MCF 10A (cell line): ENCODE data around the gene VCPKMT. TPM values are rescaled to one million over a fixed set of nuclear protein-coding genes. Genes with fewer than 3 reads are reported as not detected.
A peak's percentile ranks its signal among the peaks of the same experiment; 100 is the strongest.

Experiments used
- BruUV-seq: library from RNA; stranded (reverse); fragments of 400-500 nt; replicated peaks from 2 replicates; lab custom pipeline; 2021; lab: Mats Ljungman, UMichigan
- CTCF ChIA-PET: fragments of 300-600 bp; sonication (Branson Sonifier 250); formaldehyde crosslinking; extraction: SDS; loops from one replicate; lab custom pipeline; 2021; ENCODE audit warnings: antibody characterized with exemption, inconsistent platforms; lab: Yijun Ruan, JAX
- POLR2A ChIA-PET: fragments of 300-600, 350-650 bp; sonication (Branson Sonifier 250); formaldehyde crosslinking; extraction: SDS; loops from one replicate; lab custom pipeline; 2020; ENCODE audit warnings: antibody characterized with exemption, inconsistent platforms; lab: Yijun Ruan, JAX
- DNase-seq: peaks from one replicate; pipeline ENCODE4 v3.0.0-alpha.2; 2018; ENCODE audit not compliant: unreplicated experiment
- H3K27ac Mint-ChIP-seq: one replicate; pipeline ENCODE4 v1.8.0; 2022; ENCODE audit warnings: mild to moderate bottlenecking, low read depth, mixed read lengths; ENCODE audit not compliant: unreplicated experiment
- H3K27me3 Mint-ChIP-seq: one replicate; pipeline ENCODE4 v1.8.0; 2022; ENCODE audit warnings: mixed read lengths; ENCODE audit not compliant: insufficient read depth, unreplicated experiment
- H3K36me3 Mint-ChIP-seq: one replicate; pipeline ENCODE4 v1.8.0; 2022; ENCODE audit warnings: mild to moderate bottlenecking, moderate library complexity, mixed read lengths; ENCODE audit not compliant: insufficient read depth, unreplicated experiment
- H3K4me1 Mint-ChIP-seq: one replicate; pipeline ENCODE4 v1.8.0; 2022; ENCODE audit warnings: mixed read lengths; ENCODE audit not compliant: insufficient read depth, unreplicated experiment
- H3K4me3 Mint-ChIP-seq: one replicate; pipeline ENCODE4 v1.8.0; 2022; ENCODE audit warnings: mild to moderate bottlenecking, moderate library complexity, mixed read lengths; ENCODE audit not compliant: unreplicated experiment
- H3K9me3 Mint-ChIP-seq: one replicate; pipeline ENCODE4 v1.8.0; 2022; ENCODE audit warnings: mixed read lengths; ENCODE audit not compliant: unreplicated experiment
- CTCF ChIP-seq: fragments of 200-600 bp; IDR thresholded peaks from one replicate; pipeline ENCODE4 v1.8.0; 2022; ENCODE audit warnings: antibody characterized with exemption, mild to moderate bottlenecking; ENCODE audit not compliant: unreplicated experiment
- intact Hi-C: fragments of 100-400 bp; cut with micrococcal nuclease; formaldehyde crosslinking; loops from 2 replicates; pipeline ENCODE4 v1.14.1; 2022
- total RNA-seq: library from RNA; stranded (reverse); gene quantifications from 2 replicates; pipeline ENCODE4 v1.2.3, GENCODE V29; 2022

Gene VCPKMT
- total RNA-seq, 1 experiment from 2014 or later: 7.2 TPM

DNA sequence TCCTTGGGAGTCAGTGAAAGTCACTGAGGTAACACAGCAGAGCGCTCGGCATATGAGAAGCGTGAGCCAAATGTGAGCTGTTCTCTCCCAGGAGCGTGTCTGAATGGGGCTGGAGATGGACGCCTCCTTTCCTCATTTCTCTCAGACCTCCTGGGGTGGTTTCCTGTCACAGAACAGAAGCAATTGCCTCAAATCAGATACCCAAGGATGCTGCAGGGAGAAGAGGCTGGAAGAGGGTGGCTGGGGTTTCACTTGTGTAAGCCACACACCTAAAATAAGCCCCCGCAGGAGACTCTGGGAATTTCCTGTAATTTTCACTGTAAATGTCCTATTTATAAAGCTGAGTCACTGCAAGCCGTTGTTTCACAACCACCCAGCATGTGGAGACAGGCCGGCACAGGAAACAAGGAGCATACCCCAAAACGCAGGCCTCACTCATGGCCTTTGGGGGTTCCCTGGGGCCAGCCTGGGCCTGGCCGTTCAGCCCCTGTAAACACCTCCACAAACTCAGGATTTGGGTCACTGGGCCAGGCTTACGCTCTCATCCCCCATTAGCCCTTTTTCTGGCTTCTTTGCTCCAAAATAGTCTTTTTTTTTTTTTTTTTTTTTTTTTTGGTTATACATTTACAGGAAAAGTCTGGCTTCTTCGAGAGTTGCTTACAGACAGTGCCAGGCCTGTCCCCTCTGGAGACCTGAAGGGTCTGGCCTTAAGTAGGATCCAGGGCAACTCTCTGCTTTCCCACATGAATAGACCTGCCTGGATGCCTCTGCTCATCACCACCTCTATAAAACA is 55.3 kb downstream of the VCPKMT start:
- BruUV-seq: no TSS peak
- DNase-seq: peak; percentile 96
- POLR2A ChIA-PET: interaction anchor here (0.8 to 4.6 kb wide), 25 partner anchors 11 to 440 kb away, joined by 3 to 53 read pairs (median 5); partner anchors contain the start of genes MGAT2, RPL36AL and VCPKMT
- Mint-ChIP-seq H3K9me3 (no peaks in the 10 kb centered on the region), H3K4me1 (peaks cover 20% of the 10 kb centered on the region), H3K36me3 (peaks cover 4% of the 10 kb centered on the region), H3K4me3 (no peak overlapping the region), H3K27me3 (no peaks in the 10 kb centered on the region), H3K27ac (peak overlapping the region; percentile 84)
- intact Hi-C loops: loop anchor here (2.0 to 5.0 kb wide), 4 partner anchors 22 to 194 kb away; partner anchors contain the start of gene ARF6
- TF ChIP-seq CTCF: no peak
- CTCF ChIA-PET: interaction anchor here (0.6 to 4.2 kb wide), 14 partner anchors 14 to 242 kb away, joined by 3 to 52 read pairs (median 4); partner anchors contain the start of gene ARF6

DNA sequence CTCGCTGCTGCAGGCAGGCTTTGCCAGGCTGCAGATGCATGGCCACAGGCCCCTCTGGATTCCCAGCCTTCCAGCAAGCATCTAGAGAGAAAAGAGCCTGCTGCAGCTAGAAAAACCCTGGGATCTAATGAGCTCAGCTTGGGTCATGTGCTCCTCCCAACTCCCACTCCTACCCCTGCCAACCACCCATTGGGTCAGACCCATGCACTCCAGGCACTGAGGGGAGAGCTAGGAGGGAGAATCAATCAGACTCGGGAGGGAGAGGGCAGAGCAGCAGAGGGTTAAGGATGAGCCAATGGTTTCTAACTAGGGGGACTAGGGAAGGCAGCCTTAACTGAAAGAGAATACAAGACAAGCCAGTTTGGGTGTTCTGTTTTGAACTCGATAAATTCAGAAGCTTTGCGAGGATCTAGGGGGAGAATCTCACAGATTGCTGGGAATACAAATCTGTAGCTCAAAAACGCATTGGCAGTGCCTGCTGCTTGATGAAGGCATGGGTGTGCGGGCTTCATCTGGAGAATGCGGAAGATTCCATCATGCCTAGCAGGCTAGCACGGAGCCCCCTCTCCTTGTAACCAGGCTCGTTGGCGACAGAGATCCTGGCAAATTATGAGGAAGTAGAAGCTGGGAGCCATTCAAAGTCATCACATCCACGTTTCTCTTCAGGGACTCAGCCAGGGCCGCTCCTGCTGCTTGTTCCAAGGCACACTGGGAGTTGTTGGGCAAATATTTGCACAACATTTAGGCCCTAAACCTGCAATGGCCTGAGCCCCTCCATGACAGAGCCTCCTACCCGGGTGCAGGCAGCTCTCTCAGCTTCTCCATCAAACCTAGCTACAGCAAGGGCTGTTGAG is 56.4 kb downstream of the VCPKMT start:
- no peaks in the 10 kb centered on the region for H3K9me3 Mint-ChIP-seq
- no peak for DNase-seq
- intact Hi-C loops: loop anchor here (2.0 to 5.0 kb wide), 4 partner anchors 21 to 193 kb away; partner anchors contain the start of gene ARF6
- H3K4me3 Mint-ChIP-seq: no peak overlapping the region
- POLR2A ChIA-PET: interaction anchor here (0.5 to 4.6 kb wide), 19 partner anchors 11 to 500 kb away, joined by 3 to 53 read pairs (median 4); partner anchors contain the start of genes ATL1, MGAT2 and RPL36AL
- H3K36me3 Mint-ChIP-seq: no peaks in the 10 kb centered on the region
- H3K4me1 Mint-ChIP-seq: peaks cover 9% of the 10 kb centered on the region
- no TSS peak for BruUV-seq
- H3K27me3 Mint-ChIP-seq: no peaks in the 10 kb centered on the region
- TF ChIP-seq CTCF: no peak
- CTCF ChIA-PET: interaction anchor here (0.7 to 4.2 kb wide), 8 partner anchors 13 to 243 kb away, joined by 3 to 52 read pairs (median 4); partner anchors contain the start of gene ARF6
- peak overlapping the region; percentile 84 for H3K27ac Mint-ChIP-seq

Other genes starting within 250 kb of the VCPKMT start
- 111 and 112 TPM in 2 replicates for gene ARF6, start 223.5 kb downstream of the VCPKMT start, total RNA-seq
- 19.0 and 21.5 TPM in 2 replicates for gene SOS2, start 115.0 kb upstream of the VCPKMT start, total RNA-seq
- gene L2HGDH, start 195.7 kb upstream of the VCPKMT start, total RNA-seq: 7.9 TPM in 2 replicates
- 16.3 and 17.6 TPM in 2 replicates for gene DMAC2L, start 195.8 kb upstream of the VCPKMT start, total RNA-seq